GM21367 (cell line): ENCODE results near the gene SMIM3.
"Not testable (repeated sequence)": the region's sequence is repeated elsewhere in the genome, so short reads cannot be mapped to it uniquely, and the experiment has no call there.

ENCODE experiments used
- ATAC-seq: cut with Tn5 transposase; IDR thresholded peaks from one replicate; pipeline ENCODE4 v1.9.1; 2021; ENCODE audit not compliant: unreplicated experiment

Gene SMIM3

DNA sequence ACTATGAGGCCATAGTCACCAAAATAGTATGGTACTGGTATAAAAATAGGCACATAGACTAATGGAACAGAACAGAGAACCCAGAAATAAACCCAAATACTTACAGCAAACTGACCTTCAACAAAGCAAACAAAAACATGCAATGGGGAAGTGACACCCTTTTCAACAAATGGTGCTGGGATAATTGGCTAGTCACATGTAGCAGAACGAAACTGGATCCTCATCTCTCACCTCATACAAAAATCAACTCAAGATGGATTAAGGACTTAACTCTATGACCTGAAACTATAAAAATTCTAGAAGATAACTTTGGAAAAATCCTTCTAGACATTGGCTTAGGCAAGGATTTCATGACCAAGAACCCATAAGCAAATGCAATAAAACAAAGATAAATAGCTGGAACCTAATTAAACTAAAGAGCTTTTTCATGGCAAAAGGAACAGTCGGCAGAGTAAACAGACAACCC is 14.9 kb downstream of the SMIM3 start:
- ATAC-seq: not testable (repeated sequence)

DNA sequence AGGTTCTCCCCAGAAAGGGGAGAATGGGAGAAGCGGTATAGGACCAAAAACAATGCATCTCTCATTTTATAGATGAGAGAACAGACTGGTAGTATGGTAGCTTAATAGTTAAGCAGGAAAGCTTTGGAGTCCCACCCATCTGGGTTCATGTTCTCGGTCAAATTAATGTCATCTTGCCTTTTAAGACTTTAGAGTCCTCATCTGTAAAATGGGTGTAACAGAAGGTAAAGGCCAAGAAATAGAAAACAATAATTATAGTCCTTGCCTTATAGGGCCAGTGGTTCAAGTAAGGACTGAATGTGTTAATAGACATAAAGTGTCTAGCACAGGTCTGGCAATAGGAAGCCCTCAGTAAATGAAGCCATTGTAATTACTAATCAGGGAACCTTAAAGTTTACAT is 16.4 kb downstream of the SMIM3 start:
- no peak for ATAC-seq

DNA sequence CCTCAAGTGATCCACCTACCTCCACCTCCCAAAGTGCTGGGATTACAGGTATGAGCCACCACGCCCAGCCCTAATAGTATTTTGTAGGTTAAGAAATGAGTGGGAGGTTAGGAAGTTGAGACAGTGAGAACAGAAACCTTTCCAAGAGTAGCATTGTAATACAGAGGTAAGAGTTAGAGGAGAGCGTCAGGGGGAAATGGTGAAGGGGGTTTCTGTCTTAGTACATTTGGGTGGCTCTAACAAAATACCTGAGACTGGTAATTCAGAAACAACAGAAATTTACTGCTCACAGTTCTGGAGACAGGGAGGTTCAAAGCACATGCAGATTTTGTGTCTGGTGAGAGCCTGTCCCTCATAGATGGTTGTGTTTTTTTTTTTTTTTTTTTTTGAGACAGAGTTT is 18.8 kb downstream of the SMIM3 start:
- ATAC-seq: no peak

GRCh38 chr5:150801117-150801927 is 22.8 kb downstream of the SMIM3 start:
- no peak for ATAC-seq

- no peak for ATAC-seq
Measured at GRCh38 chr5:150804388-150804787, 25.8 kb downstream of the SMIM3 start.

- no peak for ATAC-seq
Measured at GRCh38 chr5:150809363-150809762, 30.8 kb downstream of the SMIM3 start.

DNA sequence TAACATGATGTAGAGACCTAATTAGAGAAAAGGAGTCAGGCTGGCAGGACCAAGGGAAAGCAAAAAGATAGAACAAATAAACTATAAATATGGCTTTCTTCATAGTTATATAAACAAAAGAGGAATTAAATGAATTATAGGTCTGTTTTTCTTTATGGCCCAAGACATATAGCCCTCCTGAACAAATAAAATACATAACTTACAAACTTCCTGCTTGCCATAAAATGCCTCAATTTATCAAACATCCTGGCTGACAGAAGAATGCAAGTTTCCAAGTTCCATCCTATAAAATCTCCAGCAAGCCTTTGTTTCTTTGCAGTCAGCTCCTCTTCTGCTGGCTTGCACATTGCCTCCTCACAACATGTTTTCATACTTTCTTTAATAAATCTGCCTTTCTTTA is 36.5 kb downstream of the SMIM3 start:
- ATAC-seq: no peak

- no peak for ATAC-seq
Measured at GRCh38 chr5:150816946-150817345, 38.4 kb downstream of the SMIM3 start.

DNA sequence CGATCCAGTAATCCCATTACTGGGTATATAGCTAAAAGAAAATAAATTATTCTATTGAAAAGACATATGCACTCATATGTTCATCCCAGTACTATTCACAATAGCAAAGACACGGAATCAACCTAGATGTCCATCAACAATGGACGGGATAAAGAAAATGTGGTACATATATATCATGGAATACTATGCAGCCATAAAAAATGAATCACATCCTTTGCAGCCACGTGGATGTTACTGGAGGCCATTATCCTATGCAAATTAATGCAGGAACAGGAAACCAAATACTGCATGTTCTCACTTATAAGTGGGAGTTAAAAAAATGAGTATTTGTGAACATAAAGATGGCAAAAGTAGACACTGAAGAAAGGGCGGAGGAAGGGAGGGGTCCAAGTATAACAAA is 51.2 kb downstream of the SMIM3 start:
- ATAC-seq: no peak

DNA sequence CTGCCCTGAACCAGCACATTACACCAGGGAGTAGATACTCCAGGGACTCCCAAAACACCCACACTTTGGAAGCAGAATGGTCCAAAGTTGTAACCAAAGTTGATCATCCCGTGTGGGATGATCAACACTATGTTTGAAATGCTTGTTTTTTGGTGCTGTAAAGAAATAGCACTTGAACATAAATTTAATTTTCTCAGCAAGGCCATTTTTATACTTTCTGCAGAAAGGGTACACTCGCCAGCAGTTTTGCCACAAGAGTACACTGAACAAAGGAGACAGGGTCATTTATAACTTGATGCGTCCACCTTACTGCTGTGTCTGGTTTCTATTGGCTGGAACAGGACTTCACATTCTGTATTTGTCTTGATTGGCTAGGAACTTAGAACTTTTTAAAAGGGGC is 53.3 kb downstream of the SMIM3 start:
- ATAC-seq: not testable (repeated sequence)

DNA sequence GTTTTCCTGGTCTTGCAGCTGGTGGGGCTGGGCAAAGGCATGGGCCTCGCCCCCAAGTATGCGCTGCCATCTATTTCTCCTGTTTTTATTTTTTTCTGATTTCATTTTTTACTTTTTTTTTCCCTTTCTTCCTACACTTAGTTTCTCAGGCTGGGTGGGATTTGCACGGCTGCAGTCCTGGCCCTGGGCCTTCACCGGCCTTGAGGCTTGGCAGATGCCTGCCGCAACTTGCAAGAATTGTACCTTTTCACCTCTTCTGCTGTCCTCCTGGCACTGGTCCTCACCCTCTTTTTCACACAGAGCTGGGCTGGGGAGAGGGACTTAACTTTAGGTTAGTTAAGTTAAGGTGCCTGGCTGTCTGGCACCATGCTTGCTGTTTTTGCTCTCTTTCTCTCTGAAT is 57.5 kb downstream of the SMIM3 start:
- ATAC-seq: no peak

GRCh38 chr5:150836703-150837102 is 58.1 kb downstream of the SMIM3 start:
- no peak for ATAC-seq

- ATAC-seq: not testable (repeated sequence)
Measured at GRCh38 chr5:150845185-150845859, 66.8 kb downstream of the SMIM3 start.

- ATAC-seq: not testable (repeated sequence)
Measured at GRCh38 chr5:150846308-150846653, 67.7 kb downstream of the SMIM3 start, which contains the start of gene IRGM. TSS of gene IRGM (plus strand) at chr5:150846521. CDS start at chr5:150848124, 1,603 bp downstream.
